ENCODE results near the gene CCDC183.

GRCh38 chr9:136823136-136824046, 27.3 kb downstream of the CCDC183 start:
- TF ChIP-seq EZH2 (IDR thresholded peaks at IDR 0.05; ENCODE audit: borderline replicate concordance, low read length) (no peak), CTCF (IDR thresholded peaks at IDR 0.05; ENCODE audit: low read length) (no peak)
